Keratinocyte (primary cell): ENCODE data around the gene PLAAT5.
A peak's percentile ranks its signal among the peaks of the same experiment; 100 is the strongest.

Source experiments
- CTCF ChIP-seq, 3 experiments: IDR thresholded peaks in 1 of 3; conservative IDR thresholded peaks in 1 of 3; optimal IDR thresholded peaks in 1 of 3; 2 replicates in 2 of 3; 3 replicates in 1 of 3; pipeline versions ENCODE3 to v1.5.1; 2011; ENCODE audit warnings: low read length in 3 of 3, mild to moderate bottlenecking in 3 of 3, moderate library complexity in 2 of 3, control low read depth in 1 of 3, inconsistent platforms in 1 of 3; ENCODE audit not compliant: insufficient read depth in 2 of 3; ENCODE audit errors: extremely low read depth in 1 of 3
- EZH2 ChIP-seq: IDR thresholded peaks from one replicate; pipeline ENCODE4 v1.6.1; 2012; ENCODE audit warnings: inconsistent platforms, mild to moderate bottlenecking, low read length, moderate library complexity

GRCh38 chr11:63478896-63479295, 12.1 kb downstream of the PLAAT5 start:
- TF ChIP-seq CTCF (optimal IDR thresholded peaks at IDR 0.05 in 1 of 3, IDR thresholded peaks at IDR 0.05 in 1 of 3, conservative IDR thresholded peaks at IDR 0.05 in 1 of 3; ENCODE audit: extremely low read depth in 1 of 3, insufficient read depth in 2 of 3, low read length in 3 of 3) (peak; percentile 81 to 93 (median 87)), EZH2 (no peak)
